ENCODE data around the gene LRRC8A. TPM values are rescaled to one million over a fixed set of nuclear protein-coding genes. Genes with fewer than 3 reads are reported as not detected.
A peak's percentile ranks its signal among the peaks of the same experiment; 100 is the strongest.
"Not testable (repeated sequence)": the region's sequence is repeated elsewhere in the genome, so short reads cannot be mapped to it uniquely, and the experiment has no call there.

LRRC8A gene
- total RNA-seq, 4 donors from 2014 or later, result 77.3 to 127 (median 108) TPM

GRCh38 chr9:128846680-128847030 lies 35.3 kb upstream of the LRRC8A start:
- peaks cover 15% of the 10 kb centered on the region for H3K4me1 ChIP-seq
- no peak for DNase-seq (ENCODE audit: low spot score in 2 of 2)
- H3K27ac ChIP-seq, result no peak overlapping the region
- WGBS, result 90% methylated on average over 3 of the region's 3 CpGs
- H3K27me3 ChIP-seq, result no peaks in the 10 kb centered on the region
- no peak overlapping the region for H3K4me3 ChIP-seq
- H3K36me3 ChIP-seq, result peaks cover 8% of the 10 kb centered on the region
- no peaks in the 10 kb centered on the region for H3K9me3 ChIP-seq
- no peak for TF ChIP-seq POLR2A (IDR thresholded peaks at IDR 0.05)
- no peak for TF ChIP-seq POLR2AphosphoS5 (IDR thresholded peaks at IDR 0.05)

GRCh38 chr9:128847803-128848202 lies 34.1 kb upstream of the LRRC8A start:
- no peak overlapping the region for H3K4me3 ChIP-seq
- TF ChIP-seq CTCF (IDR thresholded peaks at IDR 0.05), result no peak
- no peak for TF ChIP-seq EP300 (IDR thresholded peaks at IDR 0.05)
- TF ChIP-seq POLR2AphosphoS5 (IDR thresholded peaks at IDR 0.05), result no peak
- no peak for TF ChIP-seq POLR2A (IDR thresholded peaks at IDR 0.05)
- H3K4me1 ChIP-seq, result peaks cover 22% of the 10 kb centered on the region
- no peaks in the 10 kb centered on the region for H3K9me3 ChIP-seq
- H3K36me3 ChIP-seq, result peaks cover under 1% of the 10 kb centered on the region
- no peaks in the 10 kb centered on the region for H3K27me3 ChIP-seq
- no peak for DNase-seq (ENCODE audit: low spot score in 2 of 2)
- no peak overlapping the region for H3K27ac ChIP-seq
- WGBS, result 100% methylated on average over 1 of the region's 1 CpG

- WGBS, result 94% methylated on average over 10 of the region's 10 CpGs
Observed at GRCh38 chr9:128851024-128851423, 30.9 kb upstream of the LRRC8A start.

GRCh38 chr9:128851779-128852600 lies 29.9 kb upstream of the LRRC8A start:
- 60% methylated on average over 10 of the region's 10 CpGs for WGBS
- H3K4me3 ChIP-seq; H3K9me3 ChIP-seq; H3K4me1 ChIP-seq; H3K36me3 ChIP-seq; H3K27ac ChIP-seq; H3K27me3 ChIP-seq; DNase-seq (ENCODE audit: low spot score in 2 of 2): not testable (repeated sequence)
- peak; percentile 58 to 64 for TF ChIP-seq CTCF (IDR thresholded peaks at IDR 0.05)

More at GRCh38 chr9:128851024-128851423, 30.9 kb upstream of the LRRC8A start:
- not testable (repeated sequence) for H3K36me3 ChIP-seq; DNase-seq (ENCODE audit: low spot score in 2 of 2); H3K4me3 ChIP-seq; H3K27ac ChIP-seq; H3K27me3 ChIP-seq; H3K4me1 ChIP-seq; H3K9me3 ChIP-seq

- WGBS, result 66% methylated on average over 2 of the region's 2 CpGs
- H3K9me3 ChIP-seq; H3K27ac ChIP-seq; H3K4me3 ChIP-seq; H3K36me3 ChIP-seq; H3K27me3 ChIP-seq; DNase-seq (ENCODE audit: low spot score in 2 of 2): not testable (repeated sequence)
- H3K4me1 ChIP-seq, result peaks cover 14% of the 10 kb centered on the region
Observed at GRCh38 chr9:128852646-128853045, 29.3 kb upstream of the LRRC8A start.

- not testable (repeated sequence) for H3K36me3 ChIP-seq; H3K27me3 ChIP-seq; H3K9me3 ChIP-seq; H3K4me3 ChIP-seq; DNase-seq (ENCODE audit: low spot score in 2 of 2); H3K27ac ChIP-seq
- WGBS, result 89% methylated on average over 6 of the region's 6 CpGs
- H3K4me1 ChIP-seq, result peaks cover 14% of the 10 kb centered on the region
Observed at GRCh38 chr9:128854454-128854853, 27.5 kb upstream of the LRRC8A start.

GRCh38 chr9:128858476-128858875 lies 23.5 kb upstream of the LRRC8A start:
- H3K4me1 ChIP-seq, result peaks cover 45% of the 10 kb centered on the region
- not testable (repeated sequence) for DNase-seq (ENCODE audit: low spot score in 2 of 2); H3K36me3 ChIP-seq; H3K9me3 ChIP-seq; H3K27ac ChIP-seq; H3K27me3 ChIP-seq; H3K4me3 ChIP-seq
- 95% methylated on average over 7 of the region's 7 CpGs for WGBS

- Histone ChIP-seq H3K4me3 (no peak overlapping the region), H3K27me3 (no peaks in the 10 kb centered on the region), H3K36me3 (no peaks in the 10 kb centered on the region), H3K27ac (no peak overlapping the region), H3K9me3 (no peaks in the 10 kb centered on the region), H3K4me1 (peaks cover 48% of the 10 kb centered on the region)
- no peak for TF ChIP-seq EP300 (IDR thresholded peaks at IDR 0.05)
- TF ChIP-seq POLR2AphosphoS5 (IDR thresholded peaks at IDR 0.05), result no peak
- TF ChIP-seq POLR2A (IDR thresholded peaks at IDR 0.05), result no peak
- no peak for TF ChIP-seq CTCF (IDR thresholded peaks at IDR 0.05)
- no peak for DNase-seq (ENCODE audit: low spot score in 2 of 2)
- 76% methylated on average over 5 of the region's 5 CpGs for WGBS
Observed at GRCh38 chr9:128860937-128861336, 21.0 kb upstream of the LRRC8A start.
